Astrocyte (in vitro differentiated cells and primary cell): ENCODE data around the gene NMB. TPM values are rescaled to one million over a fixed set of nuclear protein-coding genes. Genes with fewer than 3 reads are reported as not detected.
"Not testable (repeated sequence)": the region's sequence is repeated elsewhere in the genome, so short reads cannot be mapped to it uniquely, and the experiment has no call there.

Experiments used
- DNase-seq: peaks from one replicate; pipeline ENCODE4 v3.0.0-alpha.2; 2010; ENCODE audit warnings: low read depth
- FAIRE-seq: peaks from 2 replicates; lab custom pipeline; 2011; peaks lifted over from hg19 to GRCh38; lab: Jason Lieb, UNC
- H2AFZ ChIP-seq: 2 replicates; pipeline ENCODE4 v1.6.0; 2012; ENCODE audit warnings: low read depth, low read length, inconsistent platforms
- H3K27ac ChIP-seq: 2 replicates; pipeline ENCODE4 v1.5.1; 2011; ENCODE audit warnings: low read depth, low read length, inconsistent platforms
- H3K27me3 ChIP-seq: 2 replicates; pipeline ENCODE4 v1.6.0; 2011; ENCODE audit warnings: low read length, inconsistent platforms; ENCODE audit not compliant: insufficient read depth
- H3K36me3 ChIP-seq: 2 replicates; pipeline ENCODE4 v1.5.1; 2011; ENCODE audit warnings: low read length, inconsistent platforms; ENCODE audit not compliant: insufficient read depth
- H3K4me1 ChIP-seq: 2 replicates; pipeline ENCODE4 v1.5.1; 2011; ENCODE audit warnings: low read length, inconsistent platforms; ENCODE audit not compliant: insufficient read depth
- H3K4me2 ChIP-seq: 2 replicates; pipeline ENCODE4 v1.6.0; 2012; ENCODE audit warnings: low read length, inconsistent platforms
- H3K4me3 ChIP-seq: 2 replicates; pipeline ENCODE4 v1.5.1; 2011; ENCODE audit warnings: low read depth, mild to moderate bottlenecking, low read length, inconsistent platforms; ENCODE audit not compliant: insufficient read depth
- H3K79me2 ChIP-seq: 2 replicates; pipeline ENCODE4 v1.6.0; 2012; ENCODE audit warnings: mild to moderate bottlenecking, low read length, inconsistent platforms; ENCODE audit not compliant: insufficient read depth
- H3K9ac ChIP-seq: 2 replicates; pipeline ENCODE4 v1.6.0; 2012; ENCODE audit warnings: mild to moderate bottlenecking, low read length, inconsistent platforms
- H3K9me3 ChIP-seq: 2 replicates; pipeline ENCODE4 v1.5.1; 2012; ENCODE audit warnings: low read depth, mild to moderate bottlenecking, low read length, inconsistent platforms; ENCODE audit not compliant: insufficient read depth
- H4K20me1 ChIP-seq: 2 replicates; pipeline ENCODE4 v1.6.0; 2012; ENCODE audit warnings: low read length, inconsistent platforms; ENCODE audit not compliant: insufficient read depth
- H3K27ac Mint-ChIP-seq: one replicate; pipeline ENCODE4 v1.8.0; 2021; ENCODE audit warnings: mild to moderate bottlenecking, mixed read lengths; ENCODE audit not compliant: unreplicated experiment
- H3K27me3 Mint-ChIP-seq: one replicate; pipeline ENCODE4 v1.8.0; 2021; ENCODE audit warnings: low read depth, mixed read lengths; ENCODE audit not compliant: unreplicated experiment
- H3K36me3 Mint-ChIP-seq: one replicate; pipeline ENCODE4 v1.8.0; 2021; ENCODE audit warnings: low read depth, mixed read lengths; ENCODE audit not compliant: unreplicated experiment
- H3K4me1 Mint-ChIP-seq: one replicate; pipeline ENCODE4 v1.8.0; 2021; ENCODE audit warnings: low read depth, mixed read lengths; ENCODE audit not compliant: unreplicated experiment
- H3K4me3 Mint-ChIP-seq: one replicate; pipeline ENCODE4 v1.8.0; 2021; ENCODE audit warnings: mild to moderate bottlenecking, moderate library complexity, mixed read lengths; ENCODE audit not compliant: unreplicated experiment
- H3K9me3 Mint-ChIP-seq: one replicate; pipeline ENCODE4 v1.8.0; 2021; ENCODE audit warnings: mild to moderate bottlenecking, mixed read lengths; ENCODE audit not compliant: unreplicated experiment
- EZH2 ChIP-seq: IDR thresholded peaks from 2 replicates; pipeline ENCODE4 v1.6.1; 2012; ENCODE audit warnings: mild to moderate bottlenecking, low read length, inconsistent platforms; ENCODE audit not compliant: insufficient read depth
- total RNA-seq: library from RNA; stranded (reverse); gene quantifications from 2 replicates; pipeline ENCODE4 v1.2.1, GENCODE V29; 2021
- TF ChIP-seq, protein P1 (sequence below): IDR thresholded peaks from 2 replicates; pipeline ENCODE4 v1.5.1; 2011; ENCODE audit warnings: low read depth, mild to moderate bottlenecking, inconsistent platforms, low read length, moderate library complexity; ENCODE audit not compliant: insufficient read depth

The NMB gene
- total RNA-seq, 1 donor from 2014 or later: 6.4 TPM

DNA sequence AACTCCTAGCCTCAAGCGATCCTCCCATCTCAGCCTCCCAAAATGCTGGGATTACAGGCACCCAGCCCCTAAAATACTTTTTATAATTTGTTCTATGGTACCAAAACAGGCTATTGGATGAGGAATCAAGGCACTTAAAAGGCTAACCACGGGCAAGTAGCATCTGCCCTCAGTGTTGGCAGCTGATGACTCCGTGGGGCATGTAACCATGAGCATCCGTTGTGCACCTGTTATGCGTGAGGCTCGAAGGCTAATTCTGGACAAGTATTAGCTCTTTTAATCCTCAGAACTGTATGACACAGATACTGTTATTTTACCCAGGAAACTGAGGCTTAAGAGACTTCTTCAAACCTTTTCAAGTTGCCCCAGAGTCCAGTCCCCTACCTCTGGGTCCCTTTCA is 14.2 kb downstream of the NMB start:
- Mint-ChIP-seq H3K4me3 (no peak overlapping the region), H3K4me1 (no peaks in the 10 kb centered on the region), H3K27me3 (no peaks in the 10 kb centered on the region), H3K27ac (no peak overlapping the region), H3K36me3 (peaks cover 16% of the 10 kb centered on the region), H3K9me3 (no peaks in the 10 kb centered on the region)
- peaks cover 11% of the 10 kb centered on the region for H3K79me2 ChIP-seq
- no peak overlapping the region for H3K4me2 ChIP-seq
- H2AFZ ChIP-seq: no peak overlapping the region
- DNase-seq (no peak), FAIRE-seq (no peak)
- TF ChIP-seq, protein P1, sequence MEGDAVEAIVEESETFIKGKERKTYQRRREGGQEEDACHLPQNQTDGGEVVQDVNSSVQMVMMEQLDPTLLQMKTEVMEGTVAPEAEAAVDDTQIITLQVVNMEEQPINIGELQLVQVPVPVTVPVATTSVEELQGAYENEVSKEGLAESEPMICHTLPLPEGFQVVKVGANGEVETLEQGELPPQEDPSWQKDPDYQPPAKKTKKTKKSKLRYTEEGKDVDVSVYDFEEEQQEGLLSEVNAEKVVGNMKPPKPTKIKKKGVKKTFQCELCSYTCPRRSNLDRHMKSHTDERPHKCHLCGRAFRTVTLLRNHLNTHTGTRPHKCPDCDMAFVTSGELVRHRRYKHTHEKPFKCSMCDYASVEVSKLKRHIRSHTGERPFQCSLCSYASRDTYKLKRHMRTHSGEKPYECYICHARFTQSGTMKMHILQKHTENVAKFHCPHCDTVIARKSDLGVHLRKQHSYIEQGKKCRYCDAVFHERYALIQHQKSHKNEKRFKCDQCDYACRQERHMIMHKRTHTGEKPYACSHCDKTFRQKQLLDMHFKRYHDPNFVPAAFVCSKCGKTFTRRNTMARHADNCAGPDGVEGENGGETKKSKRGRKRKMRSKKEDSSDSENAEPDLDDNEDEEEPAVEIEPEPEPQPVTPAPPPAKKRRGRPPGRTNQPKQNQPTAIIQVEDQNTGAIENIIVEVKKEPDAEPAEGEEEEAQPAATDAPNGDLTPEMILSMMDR: no peak
- TF ChIP-seq EZH2: no peak
- H3K27me3 ChIP-seq: no peaks in the 10 kb centered on the region
- H3K36me3 ChIP-seq: peaks cover 69% of the 10 kb centered on the region
- no peaks in the 10 kb centered on the region for H3K4me1 ChIP-seq
- no peak overlapping the region for H3K9ac ChIP-seq
- no peaks in the 10 kb centered on the region for H3K9me3 ChIP-seq
- H4K20me1 ChIP-seq: peaks cover 41% of the 10 kb centered on the region
- H3K4me3 ChIP-seq: no peak overlapping the region
- no peak overlapping the region for H3K27ac ChIP-seq

DNA sequence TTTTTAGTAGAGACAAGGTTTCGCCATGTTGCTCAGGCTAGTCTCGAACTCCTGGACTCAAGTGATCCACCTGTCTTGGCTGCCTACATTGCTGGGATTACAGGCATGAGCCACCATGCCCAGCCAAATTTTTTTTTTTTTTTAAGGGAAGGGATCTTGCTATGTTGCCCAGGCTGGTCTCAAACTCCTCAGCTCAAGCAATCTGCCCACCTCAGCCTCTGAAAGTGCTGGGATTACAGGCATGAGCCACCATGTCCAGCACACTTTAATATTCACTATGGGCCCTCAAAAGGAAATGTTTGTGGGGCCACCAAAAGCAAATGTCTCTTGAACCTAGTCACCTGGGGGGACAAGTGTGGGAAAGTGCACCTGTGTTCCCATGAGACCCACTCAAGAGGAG is 15.4 kb downstream of the NMB start:
- H3K9ac ChIP-seq, DNase-seq, FAIRE-seq, H3K9me3 Mint-ChIP-seq, H3K4me3 ChIP-seq, H3K9me3 ChIP-seq, H3K27ac ChIP-seq, H3K4me2 ChIP-seq, H2AFZ ChIP-seq, H3K27me3 Mint-ChIP-seq, H3K27me3 ChIP-seq, H3K79me2 ChIP-seq, H3K4me1 ChIP-seq, H3K27ac Mint-ChIP-seq, H3K4me3 Mint-ChIP-seq, H3K4me1 Mint-ChIP-seq: not testable (repeated sequence)
- peaks cover 16% of the 10 kb centered on the region for H3K36me3 Mint-ChIP-seq
- Histone ChIP-seq H4K20me1 (peaks cover 31% of the 10 kb centered on the region), H3K36me3 (peaks cover 61% of the 10 kb centered on the region)

DNA sequence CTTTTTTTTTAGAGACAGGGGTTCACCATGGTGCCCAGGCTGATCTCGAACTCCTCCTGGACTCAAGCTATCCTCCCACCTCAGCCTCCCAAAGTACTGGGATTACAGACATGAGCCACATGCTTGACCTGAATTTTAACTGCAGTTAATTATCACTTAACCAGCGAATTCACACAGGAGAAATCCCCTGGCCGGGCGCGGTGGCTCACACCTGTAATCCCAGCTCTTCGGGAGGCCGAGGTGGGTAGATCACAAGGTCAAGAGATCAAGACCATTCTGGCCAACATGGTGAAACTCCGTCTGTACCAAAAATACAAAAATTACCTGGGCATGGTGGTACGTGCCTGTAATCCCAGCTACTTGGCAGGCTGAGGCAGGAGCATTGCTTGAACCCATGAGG is 16.1 kb downstream of the NMB start:
- H3K9me3 Mint-ChIP-seq, H3K9ac ChIP-seq, H3K4me1 ChIP-seq, H3K27me3 ChIP-seq, H3K9me3 ChIP-seq, DNase-seq, H2AFZ ChIP-seq, FAIRE-seq, H3K4me1 Mint-ChIP-seq, H3K27ac ChIP-seq, H3K4me3 Mint-ChIP-seq, H3K27me3 Mint-ChIP-seq, H3K4me2 ChIP-seq, H3K4me3 ChIP-seq, H3K79me2 ChIP-seq, H3K27ac Mint-ChIP-seq: not testable (repeated sequence)
- H4K20me1 ChIP-seq: peaks cover 25% of the 10 kb centered on the region
- peaks cover 57% of the 10 kb centered on the region for H3K36me3 ChIP-seq
- H3K36me3 Mint-ChIP-seq: peaks cover 13% of the 10 kb centered on the region

DNA sequence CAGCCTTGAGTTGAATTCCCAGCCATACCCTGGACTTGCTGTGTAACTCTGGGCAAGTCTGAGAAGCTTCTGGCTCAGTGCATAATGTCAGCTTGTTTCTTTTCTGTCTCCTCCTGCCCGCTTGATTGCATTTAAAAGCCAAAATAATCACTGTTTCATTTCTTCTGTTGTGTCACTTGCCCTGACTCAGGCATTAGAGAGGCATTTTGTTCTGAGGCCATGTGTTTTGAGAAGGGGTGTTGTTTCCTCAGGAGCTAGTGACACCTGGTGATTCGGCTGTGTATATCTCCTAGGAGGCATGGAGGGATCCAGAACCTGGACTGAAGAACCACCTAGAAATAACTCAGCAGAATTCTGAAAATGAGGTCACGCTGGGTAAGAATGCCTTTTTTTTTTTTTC is 19.9 kb downstream of the NMB start:
- peaks cover 12% of the 10 kb centered on the region for H3K79me2 ChIP-seq
- peaks cover 26% of the 10 kb centered on the region for H4K20me1 ChIP-seq
- no peaks in the 10 kb centered on the region for H3K27me3 ChIP-seq
- H3K9me3 ChIP-seq: no peaks in the 10 kb centered on the region
- Mint-ChIP-seq H3K27me3 (no peaks in the 10 kb centered on the region), H3K9me3 (no peaks in the 10 kb centered on the region), H3K4me1 (peaks cover 15% of the 10 kb centered on the region), H3K27ac (no peak overlapping the region), H3K36me3 (peaks cover 18% of the 10 kb centered on the region), H3K4me3 (no peak overlapping the region)
- H3K4me2 ChIP-seq: no peak overlapping the region
- H3K27ac ChIP-seq: no peak overlapping the region
- no peak overlapping the region for H2AFZ ChIP-seq
- DNase-seq (no peak), FAIRE-seq (no peak)
- peaks cover 42% of the 10 kb centered on the region for H3K36me3 ChIP-seq
- H3K4me1 ChIP-seq: peaks cover 8% of the 10 kb centered on the region
- H3K9ac ChIP-seq: no peak overlapping the region
- no peak for TF ChIP-seq EZH2
- TF ChIP-seq, protein P1: no peak
- no peak overlapping the region for H3K4me3 ChIP-seq
